SU-DHL-6 (cell line): Measurements from ENCODE around the gene PLIN4.

Source experiments
- H2AFZ ChIP-seq: fragments of 200-600 bp; sonication (generic); 2 replicates; pipeline ENCODE4 v1.6.1; 2014; ENCODE audit warnings: low read depth, mild to moderate bottlenecking, moderate library complexity, mixed read lengths, antibody characterized with exemption, low read length; ENCODE audit not compliant: severe bottlenecking
- H3F3A ChIP-seq: fragments of 200-600 bp; shearing (Covaris generic); 2 replicates; pipeline ENCODE4 v1.6.0; 2016; ENCODE audit warnings: antibody characterized with exemption, mild to moderate bottlenecking; ENCODE audit not compliant: insufficient read depth
- H3K27ac ChIP-seq: fragments of 200-600 bp; sonication (generic); 2 replicates; pipeline ENCODE4 v1.5.1; 2016; ENCODE audit warnings: low read depth, mild to moderate bottlenecking, low read length, moderate library complexity, mixed read lengths
- H3K27me3 ChIP-seq: fragments of 200-600 bp; sonication (generic), shearing (Covaris generic); 2 replicates; pipeline ENCODE4 v1.6.0; 2014; ENCODE audit warnings: mild to moderate bottlenecking, low read length
- H3K36me3 ChIP-seq: fragments of 200-600 bp; sonication (generic); 2 replicates; pipeline ENCODE4 v1.6.1; 2014; ENCODE audit warnings: mild to moderate bottlenecking, low read length, mixed read lengths
- H3K4me2 ChIP-seq: fragments of 300-600, 200-600 bp; shearing (Covaris generic), sonication (generic); 2 replicates; pipeline ENCODE4 v1.6.0; 2014; ENCODE audit warnings: low read length, low read depth, mild to moderate bottlenecking; ENCODE audit not compliant: poor library complexity, severe bottlenecking
- H3K4me3 ChIP-seq: fragments of 200-600 bp; sonication (generic); 2 replicates; pipeline ENCODE4 v1.5.1; 2014; ENCODE audit warnings: antibody characterized with exemption, low read length, mild to moderate bottlenecking, mixed read lengths; ENCODE audit not compliant: insufficient read depth, poor library complexity, severe bottlenecking
- H3K79me2 ChIP-seq: fragments of 200-600 bp; sonication (generic); 2 replicates; pipeline ENCODE4 v1.6.1; 2014; ENCODE audit warnings: mild to moderate bottlenecking, low read length, moderate library complexity; ENCODE audit not compliant: insufficient read depth
- H3K9ac ChIP-seq: fragments of 200-600 bp; sonication (generic); 2 replicates; pipeline ENCODE4 v1.7.0; 2014; ENCODE audit warnings: mild to moderate bottlenecking, low read length
- H3K9me2 ChIP-seq: fragments of 200-600 bp; sonication (generic); replicated peaks from 2 replicates; pipeline ENCODE4 v1.6.1; 2014; ENCODE audit warnings: low read length; ENCODE audit not compliant: insufficient read depth
- H3K9me3 ChIP-seq: fragments of 200-600 bp; sonication (generic); 2 replicates; pipeline ENCODE4 v1.6.1; 2014; ENCODE audit warnings: low read length, mixed read lengths; ENCODE audit not compliant: insufficient read depth
- H4K20me1 ChIP-seq: fragments of 200-600 bp; sonication (generic); 2 replicates; pipeline ENCODE4 v1.6.1; 2014; ENCODE audit warnings: low read depth, mild to moderate bottlenecking, antibody characterized with exemption, low read length, moderate library complexity, mixed read lengths
- EZH2phosphoT487 ChIP-seq: fragments of 200-600 bp; sonication (generic), shearing (Covaris generic); conservative IDR thresholded peaks from 2 replicates; pipeline ENCODE4 v1.6.1; 2018; ENCODE audit warnings: mild to moderate bottlenecking, antibody characterized with exemption, low read length, moderate library complexity, mixed read lengths
- TF ChIP-seq, protein P1 (sequence below): fragments of 200-600 bp; sonication (generic); IDR thresholded peaks from one replicate; pipeline ENCODE4 v1.5.1; 2017; ENCODE audit warnings: antibody characterized with exemption, mild to moderate bottlenecking, low read length, moderate library complexity; ENCODE audit not compliant: insufficient read depth, poor library complexity, severe bottlenecking

The PLIN4 gene, protein sequence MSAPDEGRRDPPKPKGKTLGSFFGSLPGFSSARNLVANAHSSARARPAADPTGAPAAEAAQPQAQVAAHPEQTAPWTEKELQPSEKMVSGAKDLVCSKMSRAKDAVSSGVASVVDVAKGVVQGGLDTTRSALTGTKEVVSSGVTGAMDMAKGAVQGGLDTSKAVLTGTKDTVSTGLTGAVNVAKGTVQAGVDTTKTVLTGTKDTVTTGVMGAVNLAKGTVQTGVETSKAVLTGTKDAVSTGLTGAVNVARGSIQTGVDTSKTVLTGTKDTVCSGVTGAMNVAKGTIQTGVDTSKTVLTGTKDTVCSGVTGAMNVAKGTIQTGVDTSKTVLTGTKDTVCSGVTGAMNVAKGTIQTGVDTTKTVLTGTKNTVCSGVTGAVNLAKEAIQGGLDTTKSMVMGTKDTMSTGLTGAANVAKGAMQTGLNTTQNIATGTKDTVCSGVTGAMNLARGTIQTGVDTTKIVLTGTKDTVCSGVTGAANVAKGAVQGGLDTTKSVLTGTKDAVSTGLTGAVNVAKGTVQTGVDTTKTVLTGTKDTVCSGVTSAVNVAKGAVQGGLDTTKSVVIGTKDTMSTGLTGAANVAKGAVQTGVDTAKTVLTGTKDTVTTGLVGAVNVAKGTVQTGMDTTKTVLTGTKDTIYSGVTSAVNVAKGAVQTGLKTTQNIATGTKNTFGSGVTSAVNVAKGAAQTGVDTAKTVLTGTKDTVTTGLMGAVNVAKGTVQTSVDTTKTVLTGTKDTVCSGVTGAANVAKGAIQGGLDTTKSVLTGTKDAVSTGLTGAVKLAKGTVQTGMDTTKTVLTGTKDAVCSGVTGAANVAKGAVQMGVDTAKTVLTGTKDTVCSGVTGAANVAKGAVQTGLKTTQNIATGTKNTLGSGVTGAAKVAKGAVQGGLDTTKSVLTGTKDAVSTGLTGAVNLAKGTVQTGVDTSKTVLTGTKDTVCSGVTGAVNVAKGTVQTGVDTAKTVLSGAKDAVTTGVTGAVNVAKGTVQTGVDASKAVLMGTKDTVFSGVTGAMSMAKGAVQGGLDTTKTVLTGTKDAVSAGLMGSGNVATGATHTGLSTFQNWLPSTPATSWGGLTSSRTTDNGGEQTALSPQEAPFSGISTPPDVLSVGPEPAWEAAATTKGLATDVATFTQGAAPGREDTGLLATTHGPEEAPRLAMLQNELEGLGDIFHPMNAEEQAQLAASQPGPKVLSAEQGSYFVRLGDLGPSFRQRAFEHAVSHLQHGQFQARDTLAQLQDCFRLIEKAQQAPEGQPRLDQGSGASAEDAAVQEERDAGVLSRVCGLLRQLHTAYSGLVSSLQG (N-terminal part only)

DNA sequence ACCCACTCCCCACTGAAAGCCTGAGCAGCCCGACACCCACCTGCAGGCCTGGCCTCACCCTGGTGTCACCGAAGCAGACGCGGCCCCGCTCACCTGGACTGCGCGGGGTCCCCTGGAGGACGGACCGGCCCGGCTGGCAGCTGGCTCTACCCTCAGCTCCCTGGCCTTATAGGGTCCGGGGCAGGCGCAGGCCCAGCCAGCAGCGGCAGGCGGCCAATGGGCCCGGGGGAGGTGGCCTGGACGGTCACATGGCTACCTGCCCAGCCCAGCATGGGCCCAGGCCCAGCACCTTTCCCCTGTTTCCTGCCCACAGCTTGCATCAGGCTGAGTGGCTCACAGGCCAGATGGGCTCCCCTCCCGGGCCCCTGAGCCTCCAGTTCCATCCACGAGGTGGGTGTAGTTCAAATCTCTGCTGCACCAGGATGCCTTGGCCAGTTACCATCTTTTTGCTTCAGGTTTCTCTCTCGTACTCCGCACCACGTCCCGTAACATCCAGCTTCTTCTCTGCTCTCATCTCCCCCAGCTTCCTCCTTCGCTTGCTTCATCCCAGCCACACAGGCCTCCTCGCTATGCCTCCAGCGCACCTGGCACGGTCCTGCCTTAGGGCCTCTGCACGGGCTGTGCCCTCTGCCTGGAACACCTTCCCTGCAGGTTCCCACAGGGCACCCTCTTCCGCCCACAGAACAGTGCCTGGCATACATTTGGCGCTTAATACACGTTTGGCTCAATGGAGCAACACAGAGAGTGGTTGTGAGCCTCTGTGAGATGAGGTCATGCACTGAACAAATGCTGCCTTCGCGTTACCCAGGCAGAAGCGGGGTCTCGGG lies at the start of gene PLIN4:
TSS of gene PLIN4 (minus strand) at position 142 of the 827 bp plus-strand sequence. CDS start 214 bp downstream, outside the sequence.
- H3K27ac ChIP-seq = no peak within 1 kb of the TSS

DNA sequence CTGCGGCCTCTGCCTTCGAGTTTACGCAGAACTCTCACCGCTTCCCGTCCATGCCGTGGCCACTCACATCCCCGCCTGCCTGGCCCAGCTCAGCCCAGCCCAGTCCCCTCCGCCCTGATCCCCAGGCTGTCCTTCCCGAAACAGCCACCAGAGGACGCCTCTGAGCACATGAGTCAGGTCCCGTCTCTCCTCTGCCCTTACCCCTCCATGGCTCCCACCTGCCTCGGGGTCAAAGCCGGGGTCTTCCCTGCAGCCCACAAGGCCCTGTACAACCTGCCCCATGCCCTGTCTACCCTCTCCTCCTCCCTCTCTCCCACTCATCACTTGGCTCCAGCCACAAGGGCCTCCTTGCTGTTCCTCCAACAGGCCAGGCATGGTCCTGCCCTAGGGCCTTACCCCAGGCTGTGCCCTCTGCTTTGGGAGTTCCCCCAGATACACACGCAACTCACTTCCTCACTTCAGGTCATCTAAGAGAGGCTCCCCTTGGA lies 49.3 kb upstream of the PLIN4 start:
- Histone ChIP-seq H3K27me3 (no peaks in the 10 kb centered on the region), H3K4me3 (no peak overlapping the region), H3K4me2 (no peak overlapping the region), H2AFZ (no peak overlapping the region), H3K9me2 (no peaks in the 10 kb centered on the region), H3K9ac (no peak overlapping the region), H3K79me2 (no peaks in the 10 kb centered on the region), H3F3A (no peaks in the 10 kb centered on the region), H3K27ac (no peak overlapping the region), H3K9me3 (no peaks in the 10 kb centered on the region), H3K36me3 (no peaks in the 10 kb centered on the region), H4K20me1 (no peaks in the 10 kb centered on the region)
- TF ChIP-seq, protein P1, sequence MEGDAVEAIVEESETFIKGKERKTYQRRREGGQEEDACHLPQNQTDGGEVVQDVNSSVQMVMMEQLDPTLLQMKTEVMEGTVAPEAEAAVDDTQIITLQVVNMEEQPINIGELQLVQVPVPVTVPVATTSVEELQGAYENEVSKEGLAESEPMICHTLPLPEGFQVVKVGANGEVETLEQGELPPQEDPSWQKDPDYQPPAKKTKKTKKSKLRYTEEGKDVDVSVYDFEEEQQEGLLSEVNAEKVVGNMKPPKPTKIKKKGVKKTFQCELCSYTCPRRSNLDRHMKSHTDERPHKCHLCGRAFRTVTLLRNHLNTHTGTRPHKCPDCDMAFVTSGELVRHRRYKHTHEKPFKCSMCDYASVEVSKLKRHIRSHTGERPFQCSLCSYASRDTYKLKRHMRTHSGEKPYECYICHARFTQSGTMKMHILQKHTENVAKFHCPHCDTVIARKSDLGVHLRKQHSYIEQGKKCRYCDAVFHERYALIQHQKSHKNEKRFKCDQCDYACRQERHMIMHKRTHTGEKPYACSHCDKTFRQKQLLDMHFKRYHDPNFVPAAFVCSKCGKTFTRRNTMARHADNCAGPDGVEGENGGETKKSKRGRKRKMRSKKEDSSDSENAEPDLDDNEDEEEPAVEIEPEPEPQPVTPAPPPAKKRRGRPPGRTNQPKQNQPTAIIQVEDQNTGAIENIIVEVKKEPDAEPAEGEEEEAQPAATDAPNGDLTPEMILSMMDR = peak; percentile 34
- TF ChIP-seq EZH2phosphoT487 = no peak

More for the DNA sequence above, at the start of gene PLIN4:
- no peak within 1 kb of the TSS for H3K4me2 ChIP-seq
- H3K36me3 ChIP-seq = no peaks in the 10 kb centered on the region
- no peak for TF ChIP-seq EZH2phosphoT487
- TF ChIP-seq, protein P1 = no peak
- no peak within 1 kb of the TSS for H3K9ac ChIP-seq
- H2AFZ ChIP-seq = no peak within 1 kb of the TSS
- no peaks in the 10 kb centered on the region for H3K9me2 ChIP-seq
- H3K9me3 ChIP-seq = no peaks in the 10 kb centered on the region
- no peaks in the 10 kb centered on the region for H3K79me2 ChIP-seq
- no peaks in the 10 kb centered on the region for H3K27me3 ChIP-seq
- H3F3A ChIP-seq = no peaks in the 10 kb centered on the region
- no peak within 1 kb of the TSS for H3K4me3 ChIP-seq
- no peaks in the 10 kb centered on the region for H4K20me1 ChIP-seq
